Measurements from ENCODE around the gene MRPS18B.

DNA sequence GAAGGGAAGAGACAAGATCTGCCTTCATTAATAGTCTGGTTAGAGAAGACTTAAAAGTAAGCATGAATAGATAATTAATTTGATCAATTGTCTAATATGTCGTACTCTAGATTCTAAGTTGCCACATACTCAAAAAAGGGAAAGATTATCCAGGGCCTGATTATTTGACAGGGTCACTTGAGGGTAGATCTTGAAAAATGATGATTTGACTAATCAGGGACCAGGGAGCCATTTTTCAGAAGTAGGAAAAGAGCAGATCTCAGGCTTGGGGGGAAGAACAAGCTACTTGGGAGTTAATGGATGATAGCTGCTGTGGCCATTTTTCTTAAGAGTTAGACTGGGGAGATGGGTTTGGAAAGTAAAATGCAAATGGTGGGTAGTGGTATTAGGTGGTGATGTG is 25.4 kb upstream of the MRPS18B start:
- TF ChIP-seq, protein P1, sequence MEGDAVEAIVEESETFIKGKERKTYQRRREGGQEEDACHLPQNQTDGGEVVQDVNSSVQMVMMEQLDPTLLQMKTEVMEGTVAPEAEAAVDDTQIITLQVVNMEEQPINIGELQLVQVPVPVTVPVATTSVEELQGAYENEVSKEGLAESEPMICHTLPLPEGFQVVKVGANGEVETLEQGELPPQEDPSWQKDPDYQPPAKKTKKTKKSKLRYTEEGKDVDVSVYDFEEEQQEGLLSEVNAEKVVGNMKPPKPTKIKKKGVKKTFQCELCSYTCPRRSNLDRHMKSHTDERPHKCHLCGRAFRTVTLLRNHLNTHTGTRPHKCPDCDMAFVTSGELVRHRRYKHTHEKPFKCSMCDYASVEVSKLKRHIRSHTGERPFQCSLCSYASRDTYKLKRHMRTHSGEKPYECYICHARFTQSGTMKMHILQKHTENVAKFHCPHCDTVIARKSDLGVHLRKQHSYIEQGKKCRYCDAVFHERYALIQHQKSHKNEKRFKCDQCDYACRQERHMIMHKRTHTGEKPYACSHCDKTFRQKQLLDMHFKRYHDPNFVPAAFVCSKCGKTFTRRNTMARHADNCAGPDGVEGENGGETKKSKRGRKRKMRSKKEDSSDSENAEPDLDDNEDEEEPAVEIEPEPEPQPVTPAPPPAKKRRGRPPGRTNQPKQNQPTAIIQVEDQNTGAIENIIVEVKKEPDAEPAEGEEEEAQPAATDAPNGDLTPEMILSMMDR (conservative IDR thresholded peaks at IDR 0.05 in 1 of 2, IDR thresholded peaks at IDR 0.05 in 1 of 2; ENCODE audit: low read depth in 1 of 2, low read length in 2 of 2): no peak
- no peak for TF ChIP-seq EZH2 (IDR thresholded peaks at IDR 0.05; ENCODE audit: low read length, missing control alignments)
